Progenitor cell of endocrine pancreas (in vitro differentiated cells): ENCODE data around the gene KLHDC7B. TPM values are rescaled to one million over a fixed set of nuclear protein-coding genes. Genes with fewer than 3 reads are reported as not detected.
A peak's percentile ranks its signal among the peaks of the same experiment; 100 is the strongest.

Experiments used
- DNase-seq: peaks from one replicate; pipeline ENCODE4 v3.0.0; 2021; ENCODE audit warnings: low spot score; ENCODE audit not compliant: unreplicated experiment
- H3K27ac Mint-ChIP-seq: 2 replicates; pipeline ENCODE4 v1.8.0; 2021; ENCODE audit warnings: mild to moderate bottlenecking, moderate library complexity, mixed read lengths
- H3K27me3 Mint-ChIP-seq: 2 replicates; pipeline ENCODE4 v1.8.0; 2021; ENCODE audit warnings: mixed read lengths
- H3K36me3 Mint-ChIP-seq: 2 replicates; pipeline ENCODE4 v1.8.0; 2022; ENCODE audit warnings: mixed read lengths; ENCODE audit not compliant: insufficient read depth
- H3K4me1 Mint-ChIP-seq: 2 replicates; pipeline ENCODE4 v1.8.0; 2021; ENCODE audit warnings: low read depth, mixed read lengths
- H3K4me3 Mint-ChIP-seq: 2 replicates; pipeline ENCODE4 v1.8.0; 2021; ENCODE audit warnings: low read depth, mild to moderate bottlenecking, moderate library complexity, mixed read lengths
- H3K9me3 Mint-ChIP-seq: 2 replicates; pipeline ENCODE4 v1.8.0; 2021; ENCODE audit warnings: low read depth, mixed read lengths
- total RNA-seq: library from RNA; stranded (reverse); gene quantifications from 2 replicates; pipeline ENCODE4 v1.2.1, GENCODE V29; 2021
- TF ChIP-seq, protein P1 (sequence below): fragments of 200-600 bp; sonication (generic); IDR thresholded peaks from one replicate; pipeline ENCODE4 v1.5.0; 2021; ENCODE audit warnings: antibody characterized with exemption, mild to moderate bottlenecking; ENCODE audit not compliant: unreplicated experiment

The KLHDC7B gene
- total RNA-seq, 1 donor from 2014 or later, result not detected

DNA sequence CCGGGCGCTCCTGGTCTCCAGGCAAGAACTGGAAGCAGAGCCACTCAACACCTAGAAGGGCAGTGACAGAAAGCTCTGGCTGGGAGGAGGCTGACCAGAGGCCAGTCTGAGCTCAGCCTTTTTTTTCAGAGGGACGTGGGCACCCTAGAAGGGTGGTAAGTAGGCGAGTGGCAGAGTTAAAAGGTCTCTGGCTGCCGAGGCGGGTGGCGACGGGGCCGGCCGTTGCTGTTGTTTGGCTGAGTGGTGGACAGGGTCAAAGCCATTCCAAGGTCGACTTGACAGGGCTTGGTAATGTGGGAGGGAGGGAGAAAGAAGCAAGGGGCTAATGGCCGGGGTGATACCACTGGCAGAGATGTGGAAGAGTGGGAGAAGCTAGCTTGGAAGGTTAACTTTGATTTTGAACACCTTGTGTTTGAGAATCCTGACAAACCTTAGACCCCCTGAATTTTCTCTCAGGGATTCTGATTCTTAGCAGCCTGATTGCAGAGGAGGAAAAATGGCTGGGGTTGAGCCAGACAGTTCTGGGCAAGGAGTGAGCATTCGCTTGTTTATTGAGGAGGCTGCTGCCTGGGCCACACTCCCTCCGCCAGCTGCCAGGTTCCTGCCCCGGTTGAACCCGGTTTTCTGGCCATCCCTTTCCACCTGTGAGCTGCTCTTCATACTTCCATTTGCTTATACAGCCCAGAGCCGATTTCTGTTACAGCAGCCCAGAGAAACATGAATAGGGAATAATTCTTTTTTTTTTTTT lies 17.9 kb downstream of the KLHDC7B start:
- peaks cover 28% of the 10 kb centered on the region for H3K27me3 Mint-ChIP-seq
- H3K36me3 Mint-ChIP-seq, result no peaks in the 10 kb centered on the region
- peak overlapping the region; percentile 89 for H3K27ac Mint-ChIP-seq
- TF ChIP-seq, protein P1, sequence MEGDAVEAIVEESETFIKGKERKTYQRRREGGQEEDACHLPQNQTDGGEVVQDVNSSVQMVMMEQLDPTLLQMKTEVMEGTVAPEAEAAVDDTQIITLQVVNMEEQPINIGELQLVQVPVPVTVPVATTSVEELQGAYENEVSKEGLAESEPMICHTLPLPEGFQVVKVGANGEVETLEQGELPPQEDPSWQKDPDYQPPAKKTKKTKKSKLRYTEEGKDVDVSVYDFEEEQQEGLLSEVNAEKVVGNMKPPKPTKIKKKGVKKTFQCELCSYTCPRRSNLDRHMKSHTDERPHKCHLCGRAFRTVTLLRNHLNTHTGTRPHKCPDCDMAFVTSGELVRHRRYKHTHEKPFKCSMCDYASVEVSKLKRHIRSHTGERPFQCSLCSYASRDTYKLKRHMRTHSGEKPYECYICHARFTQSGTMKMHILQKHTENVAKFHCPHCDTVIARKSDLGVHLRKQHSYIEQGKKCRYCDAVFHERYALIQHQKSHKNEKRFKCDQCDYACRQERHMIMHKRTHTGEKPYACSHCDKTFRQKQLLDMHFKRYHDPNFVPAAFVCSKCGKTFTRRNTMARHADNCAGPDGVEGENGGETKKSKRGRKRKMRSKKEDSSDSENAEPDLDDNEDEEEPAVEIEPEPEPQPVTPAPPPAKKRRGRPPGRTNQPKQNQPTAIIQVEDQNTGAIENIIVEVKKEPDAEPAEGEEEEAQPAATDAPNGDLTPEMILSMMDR, result no peak
- peaks cover 8% of the 10 kb centered on the region for H3K4me1 Mint-ChIP-seq
- no peaks in the 10 kb centered on the region for H3K9me3 Mint-ChIP-seq
- no peak for DNase-seq
- H3K4me3 Mint-ChIP-seq, result peak overlapping the region; percentile 86

DNA sequence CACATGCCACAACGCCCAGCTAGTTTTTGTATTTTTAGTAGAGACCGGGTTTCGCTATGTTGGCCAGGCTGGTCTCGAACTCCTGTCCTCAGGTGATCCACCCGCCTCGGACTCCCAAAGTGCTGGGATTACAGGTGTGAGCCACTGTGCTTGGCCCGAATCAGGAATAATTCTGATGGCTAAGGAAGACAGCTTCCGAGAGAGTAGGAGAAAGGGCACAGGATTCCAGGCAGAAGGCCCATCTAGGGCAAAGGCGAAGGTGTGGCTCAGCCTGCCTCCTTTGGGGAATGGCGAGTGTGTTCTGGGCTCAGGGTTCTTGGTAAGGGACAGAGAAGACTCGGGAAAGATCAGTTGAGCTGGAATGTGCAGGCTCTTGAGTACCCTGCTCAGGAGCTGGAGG lies 18.6 kb downstream of the KLHDC7B start:
- H3K4me3 Mint-ChIP-seq, result no peak overlapping the region
- peaks cover 8% of the 10 kb centered on the region for H3K4me1 Mint-ChIP-seq
- peaks cover under 1% of the 10 kb centered on the region for H3K36me3 Mint-ChIP-seq
- TF ChIP-seq, protein P1, result no peak
- H3K27ac Mint-ChIP-seq, result no peak overlapping the region
- peaks cover 22% of the 10 kb centered on the region for H3K27me3 Mint-ChIP-seq
- H3K9me3 Mint-ChIP-seq, result no peaks in the 10 kb centered on the region
- DNase-seq, result no peak

DNA sequence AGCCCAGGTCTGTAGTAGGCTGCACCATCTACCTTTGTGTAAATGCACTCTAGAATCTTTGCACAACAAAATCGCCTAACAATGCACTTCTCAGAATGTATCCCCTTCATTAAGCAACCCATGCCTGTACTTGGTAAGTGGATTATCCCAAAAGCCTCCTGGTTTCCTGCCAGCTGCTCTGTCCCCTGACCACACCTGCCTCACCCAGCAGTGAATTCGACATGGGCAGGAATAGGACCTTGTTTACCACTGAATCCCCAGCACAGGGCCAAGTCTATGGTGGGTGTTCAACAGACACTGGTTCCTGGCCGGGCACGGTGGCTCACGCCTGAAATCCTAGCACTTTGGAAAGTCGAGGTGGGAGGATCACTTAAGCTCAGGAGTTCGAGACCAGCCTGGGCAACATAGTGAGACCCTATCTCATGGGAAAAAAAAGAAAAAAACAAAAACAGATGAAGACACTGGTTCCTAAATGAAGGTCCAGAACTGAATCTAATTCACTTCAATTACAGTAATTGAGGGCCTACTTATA lies 22.1 kb downstream of the KLHDC7B start:
- Mint-ChIP-seq H3K27me3 (no peaks in the 10 kb centered on the region), H3K36me3 (peaks cover 6% of the 10 kb centered on the region), H3K4me3 (no peak overlapping the region), H3K9me3 (no peaks in the 10 kb centered on the region), H3K27ac (no peak overlapping the region), H3K4me1 (peaks cover 8% of the 10 kb centered on the region)
- TF ChIP-seq, protein P1, result no peak
- no peak for DNase-seq

DNA sequence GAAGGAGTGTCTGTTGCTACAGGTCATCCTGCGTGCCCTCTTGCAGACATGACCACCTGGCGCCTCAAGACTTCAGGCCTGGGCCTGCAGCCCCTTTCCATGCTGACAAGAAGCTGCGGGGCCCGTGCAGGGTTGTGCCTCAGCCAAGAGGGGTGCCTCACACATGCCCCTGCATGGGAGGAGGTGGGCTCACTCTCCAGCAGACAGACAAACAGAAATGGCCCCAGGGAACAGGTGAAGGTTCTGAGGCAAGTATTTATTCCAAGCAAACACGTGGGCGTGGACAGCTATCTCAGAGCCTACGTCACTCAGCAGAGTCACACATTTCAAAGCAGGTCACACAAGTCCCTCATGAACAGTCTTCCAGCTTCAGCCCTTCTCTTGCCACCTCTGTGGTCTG lies 22.9 kb downstream of the KLHDC7B start:
- Mint-ChIP-seq H3K9me3 (no peaks in the 10 kb centered on the region), H3K27ac (no peak overlapping the region), H3K36me3 (peaks cover 6% of the 10 kb centered on the region), H3K27me3 (no peaks in the 10 kb centered on the region), H3K4me1 (peaks cover 2% of the 10 kb centered on the region), H3K4me3 (no peak overlapping the region)
- TF ChIP-seq, protein P1, result no peak
- no peak for DNase-seq

DNA sequence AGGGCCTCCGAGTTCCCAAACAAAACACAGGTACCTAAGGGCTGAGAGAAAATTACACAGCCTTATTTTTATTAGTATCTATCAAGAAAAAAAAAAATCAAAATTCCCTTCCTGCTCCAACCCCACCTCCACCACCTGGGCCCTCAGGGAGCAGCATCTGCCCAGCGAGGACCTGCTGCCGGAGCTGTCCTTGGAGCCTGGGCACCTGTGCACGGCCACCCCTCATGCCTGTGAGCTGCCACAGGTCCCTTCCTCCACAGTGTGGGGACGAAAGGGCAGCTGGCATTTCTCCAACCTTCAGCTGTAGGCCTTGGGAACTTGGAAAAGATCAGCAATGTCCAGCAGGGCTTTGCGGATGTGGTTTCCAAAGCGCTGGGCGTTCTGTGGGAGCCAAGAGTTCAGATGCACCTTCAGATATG lies 23.4 kb downstream of the KLHDC7B start:
- Mint-ChIP-seq H3K27ac (no peak overlapping the region), H3K9me3 (no peaks in the 10 kb centered on the region), H3K27me3 (no peaks in the 10 kb centered on the region), H3K36me3 (peaks cover 6% of the 10 kb centered on the region), H3K4me1 (no peaks in the 10 kb centered on the region), H3K4me3 (no peak overlapping the region)
- TF ChIP-seq, protein P1, result no peak
- DNase-seq, result no peak
